Activated T-cell treated with anti-CD3 and anti-CD28 coated beads, Interleukin-2, amount 50 U/mL, for 24 hours (primary cell): ENCODE measurements around the gene GNA12.
"Not testable (repeated sequence)": the region's sequence is repeated elsewhere in the genome, so short reads cannot be mapped to it uniquely, and the experiment has no call there.

Source experiments
- DNase-seq: peaks from one replicate; pipeline ENCODE4 v3.0.0-alpha.2; 2020
- H3K27ac Mint-ChIP-seq: 2 replicates; pipeline ENCODE4 v1.8.0; 2020; ENCODE audit warnings: mild to moderate bottlenecking, mixed read lengths
- H3K27me3 Mint-ChIP-seq: 2 replicates; pipeline ENCODE4 v1.8.0; 2020; ENCODE audit warnings: mixed read lengths
- H3K36me3 Mint-ChIP-seq: 2 replicates; pipeline ENCODE4 v1.8.0; 2020; ENCODE audit warnings: low read depth, mixed read lengths
- H3K4me1 Mint-ChIP-seq: 2 replicates; pipeline ENCODE4 v1.8.0; 2020; ENCODE audit warnings: low read depth, mixed read lengths
- H3K4me3 Mint-ChIP-seq: 2 replicates; pipeline ENCODE4 v1.8.0; 2020; ENCODE audit warnings: mild to moderate bottlenecking, moderate library complexity, mixed read lengths
- H3K9me3 Mint-ChIP-seq: 2 replicates; pipeline ENCODE4 v1.8.0; 2020; ENCODE audit warnings: mixed read lengths

Gene GNA12

GRCh38 chr7:2691932-2692439, 152.1 kb downstream of the GNA12 start:
- H3K36me3 Mint-ChIP-seq, DNase-seq, H3K9me3 Mint-ChIP-seq, H3K4me1 Mint-ChIP-seq, H3K27ac Mint-ChIP-seq, H3K4me3 Mint-ChIP-seq: not testable (repeated sequence)
- peaks cover 42% of the 10 kb centered on the region for H3K27me3 Mint-ChIP-seq

GRCh38 chr7:2691011-2691707, 152.9 kb downstream of the GNA12 start:
- Mint-ChIP-seq H3K9me3 (no peaks in the 10 kb centered on the region), H3K36me3 (no peaks in the 10 kb centered on the region), H3K27ac (no peak overlapping the region), H3K4me3 (no peak overlapping the region), H3K4me1 (peaks cover 10% of the 10 kb centered on the region), H3K27me3 (peaks cover 47% of the 10 kb centered on the region)
- DNase-seq = no peak

GRCh38 chr7:2689951-2690705, 154.0 kb downstream of the GNA12 start:
- peaks cover 10% of the 10 kb centered on the region for H3K4me1 Mint-ChIP-seq
- H3K27ac Mint-ChIP-seq = no peak overlapping the region
- peaks cover 52% of the 10 kb centered on the region for H3K27me3 Mint-ChIP-seq
- no peaks in the 10 kb centered on the region for H3K36me3 Mint-ChIP-seq
- no peak overlapping the region for H3K4me3 Mint-ChIP-seq
- no peaks in the 10 kb centered on the region for H3K9me3 Mint-ChIP-seq
- no peak for DNase-seq

- peaks cover 52% of the 10 kb centered on the region for H3K27me3 Mint-ChIP-seq
- peaks cover 10% of the 10 kb centered on the region for H3K4me1 Mint-ChIP-seq
- H3K36me3 Mint-ChIP-seq = no peaks in the 10 kb centered on the region
- no peak overlapping the region for H3K27ac Mint-ChIP-seq
- H3K9me3 Mint-ChIP-seq = no peaks in the 10 kb centered on the region
- DNase-seq = no peak
- no peak overlapping the region for H3K4me3 Mint-ChIP-seq
Measured at GRCh38 chr7:2689343-2689847, 154.7 kb downstream of the GNA12 start.

GRCh38 chr7:2688409-2689342, 155.4 kb downstream of the GNA12 start:
- no peaks in the 10 kb centered on the region for H3K9me3 Mint-ChIP-seq
- DNase-seq = no peak
- no peak overlapping the region for H3K4me3 Mint-ChIP-seq
- H3K27ac Mint-ChIP-seq = peak overlapping the region; percentile 26
- H3K27me3 Mint-ChIP-seq = peaks cover 52% of the 10 kb centered on the region
- peaks cover 10% of the 10 kb centered on the region for H3K4me1 Mint-ChIP-seq
- H3K36me3 Mint-ChIP-seq = no peaks in the 10 kb centered on the region

- Mint-ChIP-seq H3K27ac (peak within 1 kb of the TSS; percentile 26), H3K4me3 (no peak within 1 kb of the TSS), H3K4me1 (peaks cover 10% of the 10 kb centered on the region), H3K9me3 (no peaks in the 10 kb centered on the region), H3K27me3 (peaks cover 53% of the 10 kb centered on the region), H3K36me3 (no peaks in the 10 kb centered on the region)
- no peak for DNase-seq
Measured at GRCh38 chr7:2687881-2688318, 156.2 kb downstream of the GNA12 start, which contains the start of gene AMZ1. Gene AMZ1, plus strand, starts transcription at chr7:2688202. Its CDS starts 12,250 bp downstream, at chr7:2700452.

GRCh38 chr7:2687338-2687869, 156.7 kb downstream of the GNA12 start:
- Mint-ChIP-seq H3K27ac (no peak overlapping the region), H3K4me3 (no peak overlapping the region), H3K27me3 (peaks cover 58% of the 10 kb centered on the region), H3K36me3 (no peaks in the 10 kb centered on the region), H3K9me3 (no peaks in the 10 kb centered on the region), H3K4me1 (peaks cover 10% of the 10 kb centered on the region)
- no peak for DNase-seq

GRCh38 chr7:2686101-2686500, 158.0 kb downstream of the GNA12 start:
- no peak for DNase-seq
- Mint-ChIP-seq H3K4me3 (no peak overlapping the region), H3K9me3 (no peaks in the 10 kb centered on the region), H3K27me3 (peaks cover 55% of the 10 kb centered on the region), H3K36me3 (no peaks in the 10 kb centered on the region), H3K27ac (no peak overlapping the region), H3K4me1 (peaks cover 10% of the 10 kb centered on the region)

- H3K4me1 Mint-ChIP-seq = peaks cover 8% of the 10 kb centered on the region
- peaks cover 43% of the 10 kb centered on the region for H3K27me3 Mint-ChIP-seq
- no peak overlapping the region for H3K27ac Mint-ChIP-seq
- H3K36me3 Mint-ChIP-seq = no peaks in the 10 kb centered on the region
- DNase-seq = no peak
- no peaks in the 10 kb centered on the region for H3K9me3 Mint-ChIP-seq
- H3K4me3 Mint-ChIP-seq = no peak overlapping the region
Measured at GRCh38 chr7:2684501-2684900, 159.6 kb downstream of the GNA12 start.

- Mint-ChIP-seq H3K36me3 (no peaks in the 10 kb centered on the region), H3K9me3 (no peaks in the 10 kb centered on the region), H3K4me1 (no peaks in the 10 kb centered on the region), H3K4me3 (no peak overlapping the region), H3K27me3 (peaks cover 24% of the 10 kb centered on the region), H3K27ac (no peak overlapping the region)
- DNase-seq = no peak
Measured at GRCh38 chr7:2681929-2682799, 161.9 kb downstream of the GNA12 start.

GRCh38 chr7:2680792-2681490, 163.2 kb downstream of the GNA12 start:
- H3K9me3 Mint-ChIP-seq = no peaks in the 10 kb centered on the region
- no peaks in the 10 kb centered on the region for H3K4me1 Mint-ChIP-seq
- H3K4me3 Mint-ChIP-seq = no peak overlapping the region
- H3K27me3 Mint-ChIP-seq = peaks cover 16% of the 10 kb centered on the region
- no peaks in the 10 kb centered on the region for H3K36me3 Mint-ChIP-seq
- H3K27ac Mint-ChIP-seq = no peak overlapping the region
- peak; percentile 71 for DNase-seq

- DNase-seq = no peak
- H3K27ac Mint-ChIP-seq = no peak overlapping the region
- H3K36me3 Mint-ChIP-seq = no peaks in the 10 kb centered on the region
- H3K4me1 Mint-ChIP-seq = no peaks in the 10 kb centered on the region
- no peaks in the 10 kb centered on the region for H3K9me3 Mint-ChIP-seq
- H3K27me3 Mint-ChIP-seq = peaks cover 13% of the 10 kb centered on the region
- H3K4me3 Mint-ChIP-seq = no peak overlapping the region
Measured at GRCh38 chr7:2680256-2680655, 163.9 kb downstream of the GNA12 start.
